Activated CD4-positive, alpha-beta T cell treated with anti-CD3 and anti-CD28 coated beads, Interleukin-2, amount 10 ng/mL, durations not matched to agents 24 days and 14 days (primary cell): ENCODE measurements around the gene GPR152. TPM values are rescaled to one million over a fixed set of nuclear protein-coding genes. Genes with fewer than 3 reads are reported as not detected.
"Not testable (repeated sequence)": the region's sequence is repeated elsewhere in the genome, so short reads cannot be mapped to it uniquely, and the experiment has no call there.

ENCODE experiments used
- DNase-seq: peaks from one replicate; pipeline ENCODE4 v3.0.0; 2022
- H3K27ac Mint-ChIP-seq: one replicate; pipeline ENCODE4 v1.8.0; 2022; ENCODE audit warnings: mild to moderate bottlenecking, mixed read lengths
- H3K27me3 Mint-ChIP-seq: one replicate; pipeline ENCODE4 v1.8.0; 2022; ENCODE audit warnings: mixed read lengths
- H3K36me3 Mint-ChIP-seq: one replicate; pipeline ENCODE4 v1.8.0; 2022; ENCODE audit warnings: low read depth, mild to moderate bottlenecking, mixed read lengths
- H3K4me1 Mint-ChIP-seq: one replicate; pipeline ENCODE4 v1.8.0; 2021; ENCODE audit warnings: mixed read lengths
- H3K4me3 Mint-ChIP-seq: one replicate; pipeline ENCODE4 v1.8.0; 2022; ENCODE audit warnings: mild to moderate bottlenecking, moderate library complexity, mixed read lengths
- H3K9me3 Mint-ChIP-seq: one replicate; pipeline ENCODE4 v1.8.0; 2021; ENCODE audit warnings: mixed read lengths
- intact Hi-C: fragments of 100-400 bp; cut with micrococcal nuclease; formaldehyde crosslinking; loops from one replicate; pipeline ENCODE4 v1.15.1; 2023
- total RNA-seq: library from RNA; stranded (reverse); gene quantifications from 2 replicates; pipeline ENCODE4 v1.2.3, GENCODE V29; 2022

GPR152 gene
- total RNA-seq, 1 donor from 2014 or later, result not detected

GRCh38 chr11:67482827-67483798 is 30.6 kb upstream of the GPR152 start, which contains the start of gene AIP:
TSS of gene AIP (plus strand) at chr11:67483026. CDS start at chr11:67483159, 133 bp downstream.
- peak; percentile 99 for DNase-seq
- Mint-ChIP-seq H3K9me3 (peaks cover 6% of the 10 kb centered on the region), H3K4me3 (peak within 1 kb of the TSS; percentile 96), H3K27me3 (peaks cover 5% of the 10 kb centered on the region), H3K27ac (peak within 1 kb of the TSS; percentile 99), H3K4me1 (peaks cover 47% of the 10 kb centered on the region), H3K36me3 (peaks cover 39% of the 10 kb centered on the region)
- intact Hi-C loops, result loop anchor here (1.0 to 10.0 kb wide), 4 partner anchors 14 to 528 kb away; partner anchors contain the start of genes GRK2, PC and TMEM134

- no peak for DNase-seq
- peaks cover 40% of the 10 kb centered on the region for H3K4me1 Mint-ChIP-seq
- peaks cover 5% of the 10 kb centered on the region for H3K27me3 Mint-ChIP-seq
- intact Hi-C loops, result loop anchor here (1.0 to 10.0 kb wide), 3 partner anchors 13 to 528 kb away; partner anchors contain the start of genes GRK2, PC and TMEM134
- peak overlapping the region; percentile 99 for H3K27ac Mint-ChIP-seq
- peaks cover 33% of the 10 kb centered on the region for H3K36me3 Mint-ChIP-seq
- peaks cover 6% of the 10 kb centered on the region for H3K9me3 Mint-ChIP-seq
- peak overlapping the region; percentile 96 for H3K4me3 Mint-ChIP-seq
Observed at GRCh38 chr11:67482275-67482826, 29.8 kb upstream of the GPR152 start.

- H3K4me3 Mint-ChIP-seq, DNase-seq, H3K4me1 Mint-ChIP-seq, intact Hi-C loops, H3K27me3 Mint-ChIP-seq, H3K9me3 Mint-ChIP-seq, H3K27ac Mint-ChIP-seq, H3K36me3 Mint-ChIP-seq: not testable (repeated sequence)
Observed at GRCh38 chr11:67477344-67478050, 25.0 kb upstream of the GPR152 start.

- H3K27me3 Mint-ChIP-seq, H3K4me3 Mint-ChIP-seq, H3K4me1 Mint-ChIP-seq, DNase-seq, H3K27ac Mint-ChIP-seq, H3K9me3 Mint-ChIP-seq, H3K36me3 Mint-ChIP-seq, intact Hi-C loops: not testable (repeated sequence)
Observed at GRCh38 chr11:67476692-67477091, 24.2 kb upstream of the GPR152 start.

- intact Hi-C loops, result no loop called here
Observed at GRCh38 chr11:67472882-67473281, 20.4 kb upstream of the GPR152 start.

GRCh38 chr11:67470337-67471002 is 17.9 kb upstream of the GPR152 start:
- intact Hi-C loops, result no loop called here
- H3K36me3 Mint-ChIP-seq, result peaks cover 2% of the 10 kb centered on the region
- no peak overlapping the region for H3K27ac Mint-ChIP-seq
- DNase-seq, result no peak
- H3K9me3 Mint-ChIP-seq, result no peaks in the 10 kb centered on the region
- peak overlapping the region; percentile 80 for H3K4me3 Mint-ChIP-seq
- H3K4me1 Mint-ChIP-seq, result peaks cover 20% of the 10 kb centered on the region
- H3K27me3 Mint-ChIP-seq, result no peaks in the 10 kb centered on the region

More at GRCh38 chr11:67472882-67473281, 20.4 kb upstream of the GPR152 start:
- no peaks in the 10 kb centered on the region for H3K27me3 Mint-ChIP-seq
- no peak overlapping the region for H3K4me3 Mint-ChIP-seq
- no peak overlapping the region for H3K27ac Mint-ChIP-seq
- H3K4me1 Mint-ChIP-seq, result peaks cover 14% of the 10 kb centered on the region
- no peaks in the 10 kb centered on the region for H3K9me3 Mint-ChIP-seq
- H3K36me3 Mint-ChIP-seq, result no peaks in the 10 kb centered on the region
- DNase-seq, result no peak

- Mint-ChIP-seq H3K9me3 (no peaks in the 10 kb centered on the region), H3K27me3 (no peaks in the 10 kb centered on the region), H3K4me1 (peaks cover 25% of the 10 kb centered on the region), H3K36me3 (peaks cover 7% of the 10 kb centered on the region), H3K27ac (peak overlapping the region; percentile 78), H3K4me3 (peak overlapping the region; percentile 80)
- no peak for DNase-seq
- intact Hi-C loops, result loop anchor here (1.0 kb wide), 5 partner anchors 13 to 68 kb away; partner anchors contain the start of genes PPP1CA and RPS6KB2
Observed at GRCh38 chr11:67469508-67469811, 16.9 kb upstream of the GPR152 start.

- peaks cover 7% of the 10 kb centered on the region for H3K36me3 Mint-ChIP-seq
- peak within 1 kb of the TSS; percentile 96 for H3K4me3 Mint-ChIP-seq
- intact Hi-C loops, result loop anchor here (1.0 kb wide), 5 partner anchors 13 to 68 kb away; partner anchors contain the start of genes PPP1CA and RPS6KB2
- H3K27me3 Mint-ChIP-seq, result no peaks in the 10 kb centered on the region
- H3K9me3 Mint-ChIP-seq, result no peaks in the 10 kb centered on the region
- peaks cover 26% of the 10 kb centered on the region for H3K4me1 Mint-ChIP-seq
- H3K27ac Mint-ChIP-seq, result peak within 1 kb of the TSS; percentile 84
- peak; percentile 96 for DNase-seq
Observed at GRCh38 chr11:67468759-67469507, 16.4 kb upstream of the GPR152 start, which contains the start of gene TMEM134. TSS of gene TMEM134 (minus strand) at chr11:67469251. CDS start at chr11:67469192, 59 bp downstream.

GRCh38 chr11:67468456-67468758 is 15.9 kb upstream of the GPR152 start:
- no peaks in the 10 kb centered on the region for H3K9me3 Mint-ChIP-seq
- intact Hi-C loops, result no loop called here
- no peak for DNase-seq
- H3K4me1 Mint-ChIP-seq, result peaks cover 26% of the 10 kb centered on the region
- peak overlapping the region; percentile 84 for H3K27ac Mint-ChIP-seq
- H3K36me3 Mint-ChIP-seq, result peaks cover 7% of the 10 kb centered on the region
- H3K4me3 Mint-ChIP-seq, result peak overlapping the region; percentile 96
- no peaks in the 10 kb centered on the region for H3K27me3 Mint-ChIP-seq

GRCh38 chr11:67468056-67468455 is 15.5 kb upstream of the GPR152 start:
- Mint-ChIP-seq H3K4me3 (peak overlapping the region; percentile 96), H3K27ac (peak overlapping the region; percentile 84), H3K4me1 (peaks cover 26% of the 10 kb centered on the region), H3K9me3 (no peaks in the 10 kb centered on the region), H3K36me3 (peaks cover 7% of the 10 kb centered on the region), H3K27me3 (no peaks in the 10 kb centered on the region)
- intact Hi-C loops, result no loop called here
- no peak for DNase-seq

- intact Hi-C loops, result no loop called here
- peak overlapping the region; percentile 56 for H3K27ac Mint-ChIP-seq
- H3K4me1 Mint-ChIP-seq, result peaks cover 26% of the 10 kb centered on the region
- H3K27me3 Mint-ChIP-seq, result no peaks in the 10 kb centered on the region
- peaks cover 7% of the 10 kb centered on the region for H3K36me3 Mint-ChIP-seq
- DNase-seq, result no peak
- peak overlapping the region; percentile 96 for H3K4me3 Mint-ChIP-seq
- H3K9me3 Mint-ChIP-seq, result no peaks in the 10 kb centered on the region
Observed at GRCh38 chr11:67466962-67467771, 14.6 kb upstream of the GPR152 start.

GRCh38 chr11:67466367-67466766 is 13.8 kb upstream of the GPR152 start:
- H3K4me3 Mint-ChIP-seq, result no peak overlapping the region
- H3K27ac Mint-ChIP-seq, result peak overlapping the region; percentile 34
- H3K27me3 Mint-ChIP-seq, result no peaks in the 10 kb centered on the region
- H3K9me3 Mint-ChIP-seq, result no peaks in the 10 kb centered on the region
- peaks cover 26% of the 10 kb centered on the region for H3K4me1 Mint-ChIP-seq
- H3K36me3 Mint-ChIP-seq, result peaks cover 7% of the 10 kb centered on the region
- intact Hi-C loops, result no loop called here
- no peak for DNase-seq
